Activated CD4-positive, alpha-beta T cell treated with anti-CD3 and anti-CD28 coated beads, Interleukin-10, Interleukin-2, amounts not matched to agents 100 ng/mL and 50 ng/mL, durations not matched to agents 16 hours and 8 hours (primary cell): ENCODE measurements around the gene MRPL44.
"Not testable (repeated sequence)": the region's sequence is repeated elsewhere in the genome, so short reads cannot be mapped to it uniquely, and the experiment has no call there.

Experiments used
- DNase-seq: peaks from one replicate; pipeline ENCODE4 v3.0.0-alpha.2; 2020

Gene MRPL44

GRCh38 chr2:223972656-223973102 is 15.4 kb downstream of the MRPL44 start:
- no peak for DNase-seq

- no peak for DNase-seq
These were observed 16.3 kb downstream of the MRPL44 start for GRCh38 chr2:223973606-223974005.

DNA sequence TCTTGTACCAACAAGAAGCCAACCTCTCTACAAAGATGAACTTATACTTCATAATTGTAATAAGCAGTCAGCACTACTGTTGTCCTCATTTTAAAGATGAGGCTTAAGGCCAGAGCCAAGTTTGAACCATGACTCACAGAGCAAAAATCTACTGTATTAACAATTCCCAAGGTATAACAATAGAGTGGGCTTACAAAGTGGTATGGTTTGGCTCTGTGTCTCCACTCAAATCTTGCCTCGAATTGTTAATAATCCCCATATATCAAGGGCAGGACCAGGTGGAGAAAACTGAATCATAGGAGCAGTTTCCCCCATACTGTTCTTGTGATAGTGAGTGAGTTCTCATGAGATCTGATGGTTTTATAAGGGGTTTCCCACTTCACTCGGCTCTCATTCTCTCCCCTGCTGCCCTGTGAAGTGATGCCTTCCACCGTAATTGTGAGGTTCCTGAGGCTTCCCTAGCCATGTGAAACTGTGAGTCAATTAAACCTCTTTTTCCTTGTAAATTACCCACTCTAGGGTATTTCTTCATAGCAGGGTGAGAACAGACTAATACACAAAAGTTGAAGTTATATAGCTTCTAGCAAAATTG is 19.5 kb downstream of the MRPL44 start:
- no peak for DNase-seq

DNA sequence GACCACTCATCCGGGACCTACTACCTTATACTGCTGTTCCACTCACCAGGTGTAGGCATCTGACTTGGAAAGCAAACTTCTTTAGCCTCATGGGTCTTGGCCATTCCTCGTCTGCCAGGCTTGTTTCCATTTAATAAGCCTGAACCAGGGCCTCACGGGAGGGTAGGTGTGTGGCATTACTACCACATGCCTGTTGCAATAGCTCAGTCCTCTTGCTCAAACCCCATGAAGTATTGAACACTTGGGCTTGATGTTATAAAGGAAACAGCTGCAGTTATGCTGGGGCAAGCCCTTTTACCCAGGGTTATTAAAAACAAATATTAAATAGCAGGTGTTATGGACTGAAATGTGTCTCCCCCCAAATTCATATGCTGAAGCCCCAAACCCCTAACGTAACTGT is 21.2 kb downstream of the MRPL44 start:
- no peak for DNase-seq

DNA sequence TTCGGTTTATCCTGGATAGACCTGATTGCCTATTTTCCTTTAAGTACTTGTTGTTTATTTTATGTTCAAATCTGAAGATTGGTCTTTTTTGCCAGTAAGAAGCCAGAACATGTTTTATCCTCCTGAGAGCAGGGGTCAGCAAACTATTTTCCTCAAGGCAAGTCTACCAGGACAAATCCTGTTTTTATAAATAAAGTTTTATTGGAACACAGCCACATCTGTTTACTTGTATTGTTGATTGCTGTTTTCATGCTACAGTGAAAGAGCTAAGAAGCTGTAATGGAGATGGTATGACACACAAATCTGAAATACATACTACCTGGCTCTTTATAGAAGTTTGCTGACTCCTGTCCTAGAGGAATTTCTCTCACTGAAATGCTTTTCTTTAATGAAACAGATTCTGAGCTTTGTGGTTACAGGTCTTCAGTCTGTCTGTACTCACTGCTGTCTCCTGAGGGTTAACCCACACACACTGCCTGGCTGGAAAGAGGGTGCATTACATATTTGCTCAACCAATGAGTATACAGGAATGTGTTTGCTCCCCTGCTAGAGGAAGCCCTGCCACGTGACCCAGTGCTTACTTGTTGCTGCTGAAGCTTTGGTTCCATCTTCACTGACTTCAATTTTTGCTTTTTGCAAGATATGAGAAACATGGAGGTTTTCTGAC is 22.6 kb downstream of the MRPL44 start:
- no peak for DNase-seq

GRCh38 chr2:223980397-223980735 is 23.1 kb downstream of the MRPL44 start:
- DNase-seq: no peak

GRCh38 chr2:223980803-223981202 is 23.5 kb downstream of the MRPL44 start:
- DNase-seq: no peak

- DNase-seq: no peak
These were observed 24.0 kb downstream of the MRPL44 start for GRCh38 chr2:223981241-223981640.

DNA sequence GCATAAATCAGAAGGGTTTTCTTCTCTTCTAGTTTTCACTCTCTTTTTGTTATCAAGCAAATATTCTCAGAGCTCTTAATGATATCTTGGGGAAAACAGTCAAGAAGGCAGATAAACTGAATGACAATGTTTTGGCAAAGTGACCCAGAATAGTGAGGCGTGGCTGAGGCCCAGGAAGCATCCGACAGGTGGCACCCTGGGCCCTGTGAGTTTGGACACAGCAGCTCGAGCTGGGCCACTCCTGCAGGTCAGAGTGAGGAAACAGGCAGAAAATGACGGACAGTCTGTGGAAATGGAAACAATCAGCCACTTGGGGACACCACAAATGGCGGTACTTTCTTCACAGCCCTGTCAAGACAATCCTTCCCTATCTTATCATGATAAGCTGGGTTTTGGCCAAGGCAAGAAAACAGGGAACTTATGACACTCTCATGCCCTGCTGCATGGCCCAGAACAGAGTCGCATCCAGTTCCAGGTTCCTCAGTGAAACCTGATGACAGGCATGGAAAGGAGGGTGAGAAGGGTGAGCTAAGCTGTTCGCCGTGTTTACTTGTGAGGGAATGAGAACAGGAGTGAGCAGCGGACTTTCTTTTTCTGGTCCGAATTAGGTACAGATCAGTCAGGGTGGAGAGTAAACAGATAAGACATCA is 32.1 kb downstream of the MRPL44 start:
- DNase-seq: no peak

- no peak for DNase-seq
These were observed 32.6 kb downstream of the MRPL44 start for GRCh38 chr2:223989856-223990232.

DNA sequence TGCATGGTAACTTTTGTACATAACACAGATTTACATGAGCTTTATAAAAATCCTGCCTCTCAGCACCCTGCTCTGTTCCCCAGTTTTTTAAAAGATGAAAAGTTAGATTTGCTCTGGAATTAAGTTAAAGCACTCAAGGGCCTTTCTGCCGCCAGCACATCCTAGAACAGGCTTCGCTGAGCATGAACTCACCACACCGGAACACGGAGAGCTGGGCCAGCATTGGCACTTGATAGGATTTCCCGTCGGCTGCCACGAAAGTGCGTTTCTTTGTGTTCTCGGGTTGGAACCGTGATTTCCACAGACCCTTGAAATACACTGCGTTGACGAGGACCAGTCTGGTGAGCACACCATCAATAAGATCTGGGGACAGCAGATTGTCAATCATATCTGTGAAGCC is 34.3 kb downstream of the MRPL44 start:
- no peak for DNase-seq

GRCh38 chr2:223993634-223994232 is 36.5 kb downstream of the MRPL44 start:
- DNase-seq: peak; percentile 73

DNA sequence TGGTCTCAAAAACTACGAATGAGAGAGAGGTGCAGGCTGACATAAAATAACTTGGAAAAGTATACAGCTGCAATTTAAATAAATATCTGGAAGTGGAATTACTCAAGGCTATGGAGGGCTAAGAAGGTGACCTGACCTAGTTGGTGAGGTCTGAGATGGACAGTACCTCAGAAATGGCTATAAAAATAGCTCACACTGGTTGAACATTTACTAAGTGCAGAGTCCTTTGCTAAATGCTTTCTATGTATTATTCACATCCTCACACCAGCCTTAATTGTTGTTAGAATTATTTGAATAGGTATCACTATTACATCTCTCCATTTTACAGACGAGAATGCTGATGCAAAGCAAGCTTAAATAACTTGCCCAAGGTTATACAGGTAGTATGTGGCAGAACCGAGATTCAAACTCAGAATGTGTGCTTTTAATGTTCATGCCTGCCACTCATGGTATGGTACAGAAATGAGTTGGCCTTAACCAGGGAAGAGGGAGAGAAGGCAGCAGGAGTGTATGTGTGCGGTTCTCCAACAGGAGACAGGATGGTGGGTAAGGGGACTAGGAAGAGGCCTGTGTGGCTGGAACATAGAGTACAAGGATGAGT is 37.4 kb downstream of the MRPL44 start:
- DNase-seq: peak; percentile 52

GRCh38 chr2:223995569-223995968 is 38.3 kb downstream of the MRPL44 start:
- peak; percentile 40 for DNase-seq

- no peak for DNase-seq
These were observed 39.1 kb downstream of the MRPL44 start for GRCh38 chr2:223996391-223996790.

DNA sequence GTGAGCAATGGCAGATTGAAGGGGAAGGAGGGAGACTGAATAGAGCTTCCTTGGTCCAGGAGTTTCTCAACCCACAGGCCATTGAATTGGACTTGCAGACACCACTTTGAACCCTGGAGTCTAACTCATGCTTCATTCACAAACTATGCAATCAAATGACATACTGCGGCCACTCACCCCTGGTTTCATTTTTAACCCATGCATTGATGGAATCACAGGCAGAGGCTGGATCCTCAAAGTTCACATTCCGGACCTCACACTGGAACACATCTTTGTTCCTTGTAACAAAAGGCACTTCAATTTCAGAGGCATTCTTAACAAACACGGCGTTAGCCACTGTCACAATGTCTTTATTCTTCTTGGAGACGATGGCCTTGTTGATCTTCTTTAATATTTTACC is 40.7 kb downstream of the MRPL44 start:
- DNase-seq: no peak

DNA sequence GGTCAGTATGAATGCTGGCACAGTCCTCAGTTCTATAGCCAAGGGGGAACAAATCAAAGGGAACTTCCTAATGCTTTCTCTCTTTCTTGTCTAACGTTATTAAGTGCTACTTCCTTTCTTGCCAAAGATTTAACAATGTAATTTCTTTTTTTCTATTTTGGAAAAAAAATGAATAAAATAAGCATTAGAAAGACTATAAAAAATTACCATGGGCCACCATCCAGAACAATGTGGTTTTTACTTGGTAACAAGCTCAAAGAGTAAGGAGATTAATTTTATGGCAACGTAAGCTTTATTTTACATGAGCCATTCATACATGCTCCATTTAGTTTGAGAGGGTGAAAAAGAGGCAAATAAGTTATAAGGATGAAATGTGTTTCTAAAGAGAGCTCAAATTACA is 41.7 kb downstream of the MRPL44 start:
- DNase-seq: no peak

- no peak for DNase-seq
These were observed 42.6 kb downstream of the MRPL44 start for GRCh38 chr2:223999862-224000261.

- not testable (repeated sequence) for DNase-seq
These were observed 43.4 kb downstream of the MRPL44 start for GRCh38 chr2:224000662-224001061.

DNA sequence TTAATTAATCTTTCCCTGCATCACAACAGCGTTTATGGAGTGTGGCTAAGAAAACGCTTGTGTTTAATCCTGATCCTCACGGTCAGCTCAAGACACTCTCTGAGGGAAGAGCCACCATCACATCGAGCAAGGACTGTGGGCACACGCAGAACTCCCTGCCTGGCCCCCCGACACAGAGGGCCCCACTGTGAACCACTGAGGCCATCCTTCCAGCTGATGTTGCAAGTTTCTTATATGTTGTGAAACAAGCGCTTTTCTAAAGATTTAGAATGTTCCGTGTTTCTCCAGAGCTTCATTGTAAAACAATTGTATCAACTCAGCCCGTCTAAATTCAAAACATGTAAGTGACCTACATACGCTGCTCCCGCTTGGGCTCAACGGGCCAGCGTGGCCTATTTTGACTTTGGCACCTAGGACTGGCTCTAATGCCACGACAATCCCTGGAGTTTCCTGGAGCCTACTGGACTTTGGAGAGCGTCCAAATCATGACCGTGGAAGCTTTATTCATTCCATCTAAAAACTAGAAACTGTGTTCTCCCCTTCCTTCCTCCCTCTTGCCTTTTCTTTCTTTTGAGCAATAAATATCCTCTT is 46.9 kb downstream of the MRPL44 start:
- no peak for DNase-seq

DNA sequence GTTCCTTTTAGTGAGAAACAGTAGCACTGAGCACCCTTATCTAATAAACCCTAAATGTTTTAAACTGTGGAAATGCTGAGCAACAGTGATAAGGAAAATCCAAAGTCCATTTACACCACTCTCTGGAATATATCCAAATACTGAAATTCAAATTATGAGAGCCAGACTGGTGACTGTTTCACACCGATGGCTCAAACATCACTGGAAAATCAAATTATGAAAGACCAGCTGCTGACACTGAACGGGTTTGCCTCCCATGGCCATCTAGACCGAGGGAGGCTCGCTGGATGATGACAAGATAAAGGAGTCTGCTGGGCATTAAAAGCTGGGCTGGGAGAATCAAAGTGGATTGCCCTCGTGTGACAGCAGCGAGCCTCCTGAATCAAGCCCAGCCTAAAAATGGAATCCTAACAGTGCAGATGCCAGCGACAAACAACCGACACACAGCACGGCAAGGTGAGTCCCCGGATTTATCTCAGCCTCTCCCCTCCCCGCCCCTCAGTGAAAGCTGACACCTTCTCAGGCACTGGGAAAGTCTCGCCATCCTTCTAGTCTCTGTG is 51.5 kb downstream of the MRPL44 start:
- no peak for DNase-seq

GRCh38 chr2:224009605-224010315 is 52.5 kb downstream of the MRPL44 start:
- peak; percentile 15 for DNase-seq
